Kidney capillary endothelial cell (primary cell): ENCODE measurements around the gene FBH1.
"Not testable (repeated sequence)": the region's sequence is repeated elsewhere in the genome, so short reads cannot be mapped to it uniquely, and the experiment has no call there.

Experiments used
- DNase-seq: peaks from one replicate; pipeline ENCODE4 v3.0.0-alpha.2; 2018; ENCODE audit warnings: low spot score

FBH1 gene

GRCh38 chr10:5903563-5903962 is 13.5 kb downstream of the FBH1 start:
- no peak for DNase-seq

GRCh38 chr10:5904227-5904626 is 14.2 kb downstream of the FBH1 start:
- DNase-seq, result no peak

GRCh38 chr10:5905854-5906507 is 15.9 kb downstream of the FBH1 start:
- peak; percentile 52 for DNase-seq

GRCh38 chr10:5906651-5907050 is 16.6 kb downstream of the FBH1 start:
- DNase-seq, result no peak

GRCh38 chr10:5908676-5909075 is 18.6 kb downstream of the FBH1 start:
- not testable (repeated sequence) for DNase-seq

GRCh38 chr10:5910323-5911100 is 20.5 kb downstream of the FBH1 start:
- DNase-seq, result no peak

- no peak for DNase-seq
Observed at GRCh38 chr10:5911670-5912069, 21.6 kb downstream of the FBH1 start.

GRCh38 chr10:5913736-5914135 is 23.7 kb downstream of the FBH1 start:
- no peak for DNase-seq

- no peak for DNase-seq
Observed at GRCh38 chr10:5915451-5915850, 25.4 kb downstream of the FBH1 start.

- no peak for DNase-seq
Observed at GRCh38 chr10:5917305-5917704, 27.3 kb downstream of the FBH1 start.

GRCh38 chr10:5918763-5919162 is 28.7 kb downstream of the FBH1 start:
- DNase-seq, result no peak

- DNase-seq, result no peak
Observed at GRCh38 chr10:5919568-5919967, 29.5 kb downstream of the FBH1 start.

GRCh38 chr10:5921746-5922145 is 31.7 kb downstream of the FBH1 start:
- no peak for DNase-seq

- DNase-seq, result no peak
Observed at GRCh38 chr10:5924889-5925288, 34.8 kb downstream of the FBH1 start.

- no peak for DNase-seq
Observed at GRCh38 chr10:5927306-5927705, 37.3 kb downstream of the FBH1 start.

- DNase-seq, result no peak
Observed at GRCh38 chr10:5929442-5929841, 39.4 kb downstream of the FBH1 start.

- DNase-seq, result no peak
Observed at GRCh38 chr10:5930272-5930671, 40.2 kb downstream of the FBH1 start.

GRCh38 chr10:5932345-5932744 is 42.3 kb downstream of the FBH1 start:
- no peak for DNase-seq

GRCh38 chr10:5933909-5934546 is 44.0 kb downstream of the FBH1 start:
- no peak for DNase-seq

GRCh38 chr10:5935628-5936027 is 45.6 kb downstream of the FBH1 start:
- DNase-seq, result no peak

- DNase-seq, result no peak
Observed at GRCh38 chr10:5937016-5937415, 47.0 kb downstream of the FBH1 start.

- DNase-seq, result no peak
Observed at GRCh38 chr10:5938291-5938690, 48.2 kb downstream of the FBH1 start.

GRCh38 chr10:5940807-5941218 is 50.8 kb downstream of the FBH1 start:
- DNase-seq, result no peak
